AG04450 (cell line): Measurements from ENCODE around the gene LONP1. TPM values are rescaled to one million over a fixed set of nuclear protein-coding genes. Genes with fewer than 3 reads are reported as not detected.

Experiments used
- CTCF ChIA-PET: fragments of 300-600, 350-600 bp; formaldehyde crosslinking; extraction: SDS; loops from one replicate; lab custom pipeline; 2022; ENCODE audit warnings: antibody characterized with exemption, inconsistent platforms; lab: Charles Lee
- POLR2A ChIA-PET: fragments of 350-600 bp; formaldehyde crosslinking; extraction: SDS; loops from one replicate; lab custom pipeline; 2021; ENCODE audit warnings: antibody characterized with exemption, inconsistent platforms; lab: Yijun Ruan, JAX
- DNase-seq: peaks from one replicate; pipeline ENCODE4 v3.0.0-alpha.2; 2011; ENCODE audit warnings: low read depth, low spot score
- H3K27ac ChIP-seq: one replicate; pipeline ENCODE4 v1.5.1; 2012; ENCODE audit warnings: low read depth, low read length, control low read depth
- H3K27me3 ChIP-seq: one replicate; pipeline ENCODE4 v1.6.0; 2012; ENCODE audit warnings: low read length; ENCODE audit not compliant: control insufficient read depth, insufficient read depth
- H3K4me3 ChIP-seq: 2 replicates; pipeline ENCODE4 v1.5.1; 2011; ENCODE audit warnings: mild to moderate bottlenecking, low read depth, low read length, control low read depth
- H3K9me3 ChIP-seq: 2 replicates; pipeline ENCODE4 v1.5.1; 2012; ENCODE audit warnings: low read length; ENCODE audit not compliant: control insufficient read depth, insufficient read depth
- CTCF ChIP-seq: IDR thresholded peaks from 2 replicates; pipeline ENCODE4 v1.5.1; 2011; ENCODE audit warnings: low read depth, low read length, control low read depth, inconsistent platforms
- polyA plus RNA-seq: library from polyadenylated mRNA; depleted of rRNA; stranded (reverse); fragments of >200 nt; gene quantifications from 2 replicates; pipeline ENCODE4 v1.2.3, GENCODE V29; 2011

LONP1 gene
- polyA plus RNA-seq, 1 experiment: 37.8 TPM

GRCh38 chr19:5718579-5719273 is 1.2 kb downstream of the LONP1 start:
- peak; percentile 63 for DNase-seq
- H3K9me3 ChIP-seq: no peaks in the 10 kb centered on the region
- peak overlapping the region; percentile 98 for H3K4me3 ChIP-seq
- ChIA-PET CTCF (interaction anchor here (0.5 to 2.7 kb wide), 4 partner anchors 30 to 548 kb away, joined by 3 to 23 read pairs (median 3); partner anchors contain the start of gene RPL36), POLR2A (interaction anchor here (0.5 to 1.7 kb wide), 4 partner anchors 9 to 28 kb away, joined by 3 to 14 read pairs (median 4); partner anchors contain the start of gene RPL36)
- TF ChIP-seq CTCF: no peak
- H3K27me3 ChIP-seq: no peaks in the 10 kb centered on the region
- peak overlapping the region; percentile 98 for H3K27ac ChIP-seq

- Histone ChIP-seq H3K4me3 (peak overlapping the region; percentile 98), H3K9me3 (no peaks in the 10 kb centered on the region), H3K27me3 (no peaks in the 10 kb centered on the region), H3K27ac (peak overlapping the region; percentile 98)
- no peak for TF ChIP-seq CTCF
- peak; percentile 10 for DNase-seq
- POLR2A ChIA-PET: interaction anchor here (0.5 to 1.7 kb wide), 3 partner anchors 8 to 173 kb away, joined by 4 to 14 read pairs (median 7); partner anchors contain the start of gene RPL36
- CTCF ChIA-PET: interaction anchor here (0.5 to 2.7 kb wide), 2 partner anchors 29 to 54 kb away, joined by 3 to 23 read pairs; partner anchors contain the start of gene RPL36
These were observed 1.8 kb downstream of the LONP1 start for GRCh38 chr19:5718037-5718578.

- H3K4me3 ChIP-seq: peak overlapping the region; percentile 98
- POLR2A ChIA-PET: interaction anchor here (0.7 kb wide), 1 partner anchor 173 kb away, joined by 7 read pairs; no protein-coding TSS in a partner anchor
- no peaks in the 10 kb centered on the region for H3K9me3 ChIP-seq
- H3K27ac ChIP-seq: peak overlapping the region; percentile 98
- DNase-seq: no peak
- no peak for TF ChIP-seq CTCF
- CTCF ChIA-PET: interaction anchor here (0.5 to 2.7 kb wide), 2 partner anchors 29 to 57 kb away, joined by 3 to 23 read pairs; partner anchors contain the start of gene RPL36
- H3K27me3 ChIP-seq: no peaks in the 10 kb centered on the region
These were observed 2.6 kb downstream of the LONP1 start for GRCh38 chr19:5717215-5717935.

- Histone ChIP-seq H3K27me3 (no peaks in the 10 kb centered on the region), H3K4me3 (no peak overlapping the region), H3K27ac (no peak overlapping the region), H3K9me3 (no peaks in the 10 kb centered on the region; the same call in 1 of the 2 replicates)
- no peak for DNase-seq
- POLR2A ChIA-PET: interaction anchor here (0.7 kb wide), 1 partner anchor 8 kb away, joined by 12 read pairs; no protein-coding TSS in a partner anchor
- no peak for TF ChIP-seq CTCF
- CTCF ChIA-PET: interaction anchor here (0.6 kb wide), 1 partner anchor 253 kb away, joined by 4 read pairs; no protein-coding TSS in a partner anchor
These were observed 5.1 kb downstream of the LONP1 start for GRCh38 chr19:5714816-5715215.
